ENCODE results near the gene AHCY.

- TF ChIP-seq POLR2AphosphoS5 (IDR thresholded peaks at IDR 0.05; ENCODE audit: low read depth, low read length) (no peak), POLR2A (IDR thresholded peaks at IDR 0.05; ENCODE audit: low read depth, low read length) (no peak), TAF1 (IDR thresholded peaks at IDR 0.05; ENCODE audit: low read depth, low read length) (no peak), PAX5 (IDR thresholded peaks at IDR 0.05; ENCODE audit: insufficient read depth, low read length, severe bottlenecking) (no peak)
Measured at GRCh38 chr20:34312544-34313217, 9.5 kb upstream of the AHCY start.
